H9 (cell line): ENCODE measurements around the gene BEST2. TPM values are rescaled to one million over a fixed set of nuclear protein-coding genes. Genes with fewer than 3 reads are reported as not detected.

Source experiments
- DNase-seq: peaks from one replicate; pipeline ENCODE4 v3.0.0-alpha.2; 2017
- H2AFZ ChIP-seq: one replicate; pipeline ENCODE4 v1.6.1; 2013; ENCODE audit warnings: mild to moderate bottlenecking, low read length, control low read depth, moderate library complexity
- H2AK5ac ChIP-seq: 2 replicates; pipeline ENCODE4 v1.6.1; 2013; ENCODE audit warnings: low read length, control low read depth, mixed read lengths; ENCODE audit not compliant: insufficient read length
- H2BK120ac ChIP-seq: one replicate; pipeline ENCODE4 v1.6.1; 2013; ENCODE audit warnings: low read depth, mild to moderate bottlenecking, low read length, control low read depth, inconsistent platforms; ENCODE audit not compliant: poor library complexity, severe bottlenecking
- H2BK12ac ChIP-seq: 2 replicates; pipeline ENCODE4 v1.6.1; 2013; ENCODE audit warnings: low read length, control low read depth, mixed read lengths, low read depth; ENCODE audit not compliant: insufficient read length
- H2BK15ac ChIP-seq: 2 replicates; pipeline ENCODE4 v1.6.1; 2013; ENCODE audit warnings: low read depth, low read length, control low read depth
- H2BK20ac ChIP-seq: one replicate; pipeline ENCODE4 v1.6.1; 2013; ENCODE audit warnings: low read depth, mild to moderate bottlenecking, low read length, control low read depth, inconsistent platforms; ENCODE audit not compliant: poor library complexity, severe bottlenecking
- H2BK5ac ChIP-seq: 2 replicates; pipeline ENCODE4 v1.6.1; 2013; ENCODE audit warnings: low read length, control low read depth, mixed read lengths; ENCODE audit not compliant: insufficient read length
- H3K14ac ChIP-seq: 2 replicates; pipeline ENCODE4 v1.6.1; 2013; ENCODE audit warnings: low read length, control low read depth; ENCODE audit not compliant: insufficient read depth
- H3K18ac ChIP-seq: 2 replicates; pipeline ENCODE4 v1.6.1; 2013; ENCODE audit warnings: low read depth, mild to moderate bottlenecking, mixed read lengths, low read length, control low read depth; ENCODE audit not compliant: insufficient read length
- H3K23ac ChIP-seq: 2 replicates; pipeline ENCODE4 v1.6.1; 2013; ENCODE audit warnings: low read length, control low read depth, mixed read lengths, low read depth; ENCODE audit not compliant: insufficient read length
- H3K23me2 ChIP-seq: 2 replicates; pipeline ENCODE4 v1.6.1; 2013; ENCODE audit warnings: low read depth, mild to moderate bottlenecking, mixed read lengths, low read length, control low read depth; ENCODE audit not compliant: insufficient read length, poor library complexity, severe bottlenecking
- H3K27ac ChIP-seq: 2 replicates; pipeline ENCODE4 v1.5.1; 2013; ENCODE audit warnings: low read length, control low read depth, mixed read lengths, low read depth; ENCODE audit not compliant: insufficient read length
- H3K27me3 ChIP-seq: 2 replicates; pipeline ENCODE4 v1.6.1; 2013; ENCODE audit warnings: low read length, control low read depth, inconsistent platforms; ENCODE audit not compliant: insufficient read depth
- H3K4ac ChIP-seq: 2 replicates; pipeline ENCODE4 v1.6.1; 2013; ENCODE audit warnings: low read depth, mild to moderate bottlenecking, control low read depth, inconsistent platforms, low read length, moderate library complexity
- H3K4me1 ChIP-seq: 2 replicates; pipeline ENCODE4 v1.6.1; 2013; ENCODE audit warnings: low read length, control low read depth, inconsistent platforms; ENCODE audit not compliant: insufficient read depth
- H3K4me2 ChIP-seq: 2 replicates; pipeline ENCODE4 v1.6.1; 2013; ENCODE audit warnings: low read length, control low read depth, mixed read lengths; ENCODE audit not compliant: insufficient read length, insufficient read depth
- H3K56ac ChIP-seq: 2 replicates; pipeline ENCODE4 v1.6.1; 2013; ENCODE audit warnings: low read depth, mild to moderate bottlenecking, mixed read lengths, low read length, control low read depth; ENCODE audit not compliant: insufficient read length
- H3K79me1 ChIP-seq: 2 replicates; pipeline ENCODE4 v1.6.1; 2013; ENCODE audit warnings: low read depth, mild to moderate bottlenecking, moderate library complexity, low read length, control low read depth, inconsistent platforms; ENCODE audit not compliant: insufficient read depth, poor library complexity, severe bottlenecking
- H3K79me2 ChIP-seq: 2 replicates; pipeline ENCODE4 v1.6.1; 2013; ENCODE audit warnings: low read length, control low read depth, inconsistent platforms; ENCODE audit not compliant: insufficient read depth
- H3K9ac ChIP-seq: 2 replicates; pipeline ENCODE4 v1.6.1; 2013; ENCODE audit warnings: low read length, control low read depth, mixed read lengths; ENCODE audit not compliant: insufficient read length; ENCODE audit errors: extremely low read depth
- H3K9me3 ChIP-seq: one replicate; pipeline ENCODE4 v1.6.1; 2013; ENCODE audit warnings: low read depth, low read length, inconsistent platforms; ENCODE audit not compliant: control insufficient read depth
- H3T11ph ChIP-seq: one replicate; pipeline ENCODE4 v1.6.1; 2013; ENCODE audit warnings: mild to moderate bottlenecking, low read length, control low read depth, inconsistent platforms
- H4K20me1 ChIP-seq: one replicate; pipeline ENCODE4 v1.6.1; 2013; ENCODE audit not compliant: control insufficient read depth, insufficient read length, insufficient read depth
- H4K5ac ChIP-seq: 2 replicates; pipeline ENCODE4 v1.6.1; 2013; ENCODE audit warnings: low read depth, mild to moderate bottlenecking, mixed read lengths, low read length, control low read depth; ENCODE audit not compliant: insufficient read length
- H4K8ac ChIP-seq: replicated peaks from 2 replicates; pipeline ENCODE4 v1.6.1; 2013; ENCODE audit warnings: low read length, control low read depth, mixed read lengths, low read depth; ENCODE audit not compliant: insufficient read length
- H4K91ac ChIP-seq: 2 replicates; pipeline ENCODE4 v1.6.1; 2013; ENCODE audit warnings: low read depth, mild to moderate bottlenecking, moderate library complexity, mixed read lengths, low read length, control low read depth; ENCODE audit not compliant: insufficient read length
- H3K27ac Mint-ChIP-seq, 3 experiments: 2 replicates in 2 of 3; 3 replicates in 1 of 3; pipeline ENCODE4 v1.8.0; 2020 to 2021; ENCODE audit warnings: mixed read lengths in 3 of 3, mild to moderate bottlenecking in 1 of 3, moderate library complexity in 1 of 3
- H3K27me3 Mint-ChIP-seq: 2 replicates; pipeline ENCODE4 v1.8.0; 2021; ENCODE audit warnings: low read depth, mild to moderate bottlenecking, moderate library complexity, mixed read lengths
- H3K36me3 Mint-ChIP-seq, 3 experiments: 2 replicates in 2 of 3; 3 replicates in 1 of 3; pipeline ENCODE4 v1.8.0; 2020 to 2021; ENCODE audit warnings: low read depth in 3 of 3, mixed read lengths in 3 of 3; ENCODE audit not compliant: insufficient read depth in 1 of 3
- H3K4me1 Mint-ChIP-seq, 2 experiments: 2 replicates each; pipeline ENCODE4 v1.8.0; 2020; ENCODE audit warnings: mixed read lengths in 2 of 2
- H3K4me3 Mint-ChIP-seq, 2 experiments: 2 replicates in 1 of 2; 3 replicates in 1 of 2; pipeline ENCODE4 v1.8.0; 2020 to 2021; ENCODE audit warnings: mild to moderate bottlenecking in 2 of 2, mixed read lengths in 2 of 2, moderate library complexity in 1 of 2
- H3K9me3 Mint-ChIP-seq, 2 experiments: 2 replicates in 1 of 2; 3 replicates in 1 of 2; pipeline ENCODE4 v1.8.0; 2020; ENCODE audit warnings: mild to moderate bottlenecking in 2 of 2, mixed read lengths in 2 of 2, moderate library complexity in 1 of 2
- WGBS: extraction: QIAGEN DNeasy Blood & Tissue Kit; methylation state at CpG from one replicate; pipeline ENCODE4 v1.1.7; 2013; ENCODE audit warnings: missing lambda C conversion rate, low lambda C conversion rate, mixed read lengths; ENCODE audit not compliant: insufficient read length; ENCODE audit errors: extremely low coverage; 5-methylcytosine and 5-hydroxymethylcytosine counted together
- total RNA-seq: library from RNA; stranded (reverse); gene quantifications from 2 replicates; pipeline ENCODE4 v1.2.1, GENCODE V29; 2021
- TF ChIP-seq, protein P1 (sequence below): fragments of 200-600 bp; sonication (generic); conservative IDR thresholded peaks from 3 replicates; pipeline ENCODE4 v1.8.0; 2021; ENCODE audit warnings: antibody characterized with exemption, mild to moderate bottlenecking

BEST2 gene
- total RNA-seq, 1 experiment from 2014 or later, result 1.6 TPM

DNA sequence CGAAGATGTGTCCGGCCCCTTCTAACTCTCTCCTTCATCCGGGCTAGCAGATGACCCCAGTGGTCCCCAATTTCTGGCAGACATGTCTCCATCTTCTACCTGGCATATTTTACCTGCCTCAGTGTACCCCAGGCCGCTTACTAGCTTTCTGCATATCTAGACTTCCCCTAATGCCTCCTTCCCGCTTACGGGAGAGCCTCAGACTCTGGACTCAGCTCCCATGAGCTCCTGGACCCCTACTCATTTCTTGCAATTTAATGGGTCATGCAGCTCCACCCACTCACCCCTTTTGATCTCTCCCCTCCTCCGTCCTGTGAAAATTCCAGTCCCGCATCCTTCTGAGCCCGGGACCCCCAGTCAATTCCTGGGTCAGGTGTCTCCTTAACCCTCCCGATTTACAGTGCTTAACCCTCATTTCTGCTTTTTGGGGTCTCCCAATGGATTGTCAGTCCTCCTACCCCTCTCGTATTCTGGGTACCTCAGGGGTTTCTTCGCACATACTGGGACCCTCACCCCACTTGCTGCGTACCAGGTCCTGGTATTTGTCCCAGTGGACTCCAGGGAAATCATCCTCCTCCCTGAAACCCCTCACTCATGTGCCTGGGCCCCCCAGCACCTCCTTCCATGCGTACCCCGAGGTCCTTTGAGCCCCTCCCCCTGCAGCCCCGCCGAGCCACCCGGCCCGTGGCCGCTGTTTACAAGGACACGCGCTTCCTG lies 39.2 kb downstream of the BEST2 start:
- Histone ChIP-seq H3K56ac (no peak overlapping the region), H3K4me1 (peaks cover 2% of the 10 kb centered on the region; the same call in 1 of the 2 replicates), H3K9ac (no peak overlapping the region), H3K27ac (no peak overlapping the region), H2BK5ac (no peak overlapping the region), H3K23me2 (peaks cover 37% of the 10 kb centered on the region), H3K4me2 (peak overlapping the region; percentile 48), H3K9me3 (no peaks in the 10 kb centered on the region), H2BK120ac (no peak overlapping the region), H3K79me2 (no peaks in the 10 kb centered on the region), H4K91ac (no peak overlapping the region), H2BK15ac (no peak overlapping the region), H3K14ac (no peak overlapping the region), H4K5ac (no peak overlapping the region), H3K79me1 (no peaks in the 10 kb centered on the region), H2BK12ac (no peak overlapping the region), H2AFZ (no peak overlapping the region), H3K18ac (peak overlapping the region; percentile 31), H3K4ac (no peak overlapping the region), H4K8ac (no peak overlapping the region), H2BK20ac (no peak overlapping the region), H3T11ph (no peak overlapping the region), H4K20me1 (no peaks in the 10 kb centered on the region), H2AK5ac (no peak overlapping the region), H3K27me3 (no peaks in the 10 kb centered on the region; the same call in 1 of the 2 replicates), H3K23ac (no peak overlapping the region)
- H3K36me3 Mint-ChIP-seq, result no peaks in the 10 kb centered on the region
- DNase-seq, result no peak
- H3K4me1 Mint-ChIP-seq, result peaks cover 34% of the 10 kb centered on the region in 2 experiments
- WGBS, result no CpG with 5 or more reads among the region's 22 CpGs
- peaks cover 8% of the 10 kb centered on the region for H3K27me3 Mint-ChIP-seq
- peak overlapping the region in 2 of 3 experiments; percentile 46 to 73; a peak in 4 of 7 replicates for H3K27ac Mint-ChIP-seq
- H3K9me3 Mint-ChIP-seq, result no peaks in the 10 kb centered on the region
- TF ChIP-seq, protein P1, sequence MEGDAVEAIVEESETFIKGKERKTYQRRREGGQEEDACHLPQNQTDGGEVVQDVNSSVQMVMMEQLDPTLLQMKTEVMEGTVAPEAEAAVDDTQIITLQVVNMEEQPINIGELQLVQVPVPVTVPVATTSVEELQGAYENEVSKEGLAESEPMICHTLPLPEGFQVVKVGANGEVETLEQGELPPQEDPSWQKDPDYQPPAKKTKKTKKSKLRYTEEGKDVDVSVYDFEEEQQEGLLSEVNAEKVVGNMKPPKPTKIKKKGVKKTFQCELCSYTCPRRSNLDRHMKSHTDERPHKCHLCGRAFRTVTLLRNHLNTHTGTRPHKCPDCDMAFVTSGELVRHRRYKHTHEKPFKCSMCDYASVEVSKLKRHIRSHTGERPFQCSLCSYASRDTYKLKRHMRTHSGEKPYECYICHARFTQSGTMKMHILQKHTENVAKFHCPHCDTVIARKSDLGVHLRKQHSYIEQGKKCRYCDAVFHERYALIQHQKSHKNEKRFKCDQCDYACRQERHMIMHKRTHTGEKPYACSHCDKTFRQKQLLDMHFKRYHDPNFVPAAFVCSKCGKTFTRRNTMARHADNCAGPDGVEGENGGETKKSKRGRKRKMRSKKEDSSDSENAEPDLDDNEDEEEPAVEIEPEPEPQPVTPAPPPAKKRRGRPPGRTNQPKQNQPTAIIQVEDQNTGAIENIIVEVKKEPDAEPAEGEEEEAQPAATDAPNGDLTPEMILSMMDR, result no peak
- H3K4me3 Mint-ChIP-seq, result peak overlapping the region; percentile 76 to 85
